ENCODE data around the gene HERC5. TPM values are rescaled to one million over a fixed set of nuclear protein-coding genes. Genes with fewer than 3 reads are reported as not detected.

HERC5 gene
- polyA plus RNA-seq, 1 donor from 2014 or later, result 0.59 TPM

DNA sequence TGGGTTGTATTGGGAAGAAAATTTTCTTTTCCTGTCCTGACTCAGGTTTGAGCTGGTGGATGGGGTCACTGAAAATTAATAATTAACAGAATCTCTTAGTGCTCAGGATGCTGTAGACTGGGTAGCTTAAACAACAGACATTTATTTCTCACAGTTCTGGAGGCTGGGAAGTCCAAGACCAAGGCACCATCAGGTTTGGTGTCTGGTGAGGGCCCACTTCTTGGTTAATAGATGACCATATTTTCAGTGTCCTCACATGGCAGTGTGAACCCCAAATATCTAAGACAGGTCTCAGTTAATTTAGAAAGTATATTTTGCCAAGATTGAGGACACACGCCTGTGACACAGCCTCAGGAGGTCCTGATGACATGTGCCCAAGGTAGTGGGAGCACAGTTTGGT is 47.1 kb upstream of the HERC5 start:
- Histone ChIP-seq H3K79me2 (replicated peaks; ENCODE audit: insufficient read depth, low read length) (no peaks in the 10 kb centered on the region), H3K4me2 (ENCODE audit: low read length) (no peak overlapping the region), H3K27me3 (ENCODE audit: insufficient read depth, low read depth, low read length) (no peaks in the 10 kb centered on the region), H3K9me3 (ENCODE audit: low read length) (no peaks in the 10 kb centered on the region), H3K36me3 (ENCODE audit: insufficient read depth, low read length) (no peaks in the 10 kb centered on the region), H2AFZ (ENCODE audit: low read depth, low read length) (no peak overlapping the region), H4K20me1 (ENCODE audit: insufficient read depth) (no peaks in the 10 kb centered on the region), H3K9ac (ENCODE audit: low read length) (no peak overlapping the region), H3K9me2 (ENCODE audit: insufficient read depth, low read length) (no peaks in the 10 kb centered on the region), H3F3A (ENCODE audit: insufficient read depth, low read length, poor library complexity, severe bottlenecking) (no peaks in the 10 kb centered on the region), H3K4me3 (ENCODE audit: low read length) (no peak overlapping the region), H3K27ac (ENCODE audit: low read length) (no peak overlapping the region)
- TF ChIP-seq, protein P1, sequence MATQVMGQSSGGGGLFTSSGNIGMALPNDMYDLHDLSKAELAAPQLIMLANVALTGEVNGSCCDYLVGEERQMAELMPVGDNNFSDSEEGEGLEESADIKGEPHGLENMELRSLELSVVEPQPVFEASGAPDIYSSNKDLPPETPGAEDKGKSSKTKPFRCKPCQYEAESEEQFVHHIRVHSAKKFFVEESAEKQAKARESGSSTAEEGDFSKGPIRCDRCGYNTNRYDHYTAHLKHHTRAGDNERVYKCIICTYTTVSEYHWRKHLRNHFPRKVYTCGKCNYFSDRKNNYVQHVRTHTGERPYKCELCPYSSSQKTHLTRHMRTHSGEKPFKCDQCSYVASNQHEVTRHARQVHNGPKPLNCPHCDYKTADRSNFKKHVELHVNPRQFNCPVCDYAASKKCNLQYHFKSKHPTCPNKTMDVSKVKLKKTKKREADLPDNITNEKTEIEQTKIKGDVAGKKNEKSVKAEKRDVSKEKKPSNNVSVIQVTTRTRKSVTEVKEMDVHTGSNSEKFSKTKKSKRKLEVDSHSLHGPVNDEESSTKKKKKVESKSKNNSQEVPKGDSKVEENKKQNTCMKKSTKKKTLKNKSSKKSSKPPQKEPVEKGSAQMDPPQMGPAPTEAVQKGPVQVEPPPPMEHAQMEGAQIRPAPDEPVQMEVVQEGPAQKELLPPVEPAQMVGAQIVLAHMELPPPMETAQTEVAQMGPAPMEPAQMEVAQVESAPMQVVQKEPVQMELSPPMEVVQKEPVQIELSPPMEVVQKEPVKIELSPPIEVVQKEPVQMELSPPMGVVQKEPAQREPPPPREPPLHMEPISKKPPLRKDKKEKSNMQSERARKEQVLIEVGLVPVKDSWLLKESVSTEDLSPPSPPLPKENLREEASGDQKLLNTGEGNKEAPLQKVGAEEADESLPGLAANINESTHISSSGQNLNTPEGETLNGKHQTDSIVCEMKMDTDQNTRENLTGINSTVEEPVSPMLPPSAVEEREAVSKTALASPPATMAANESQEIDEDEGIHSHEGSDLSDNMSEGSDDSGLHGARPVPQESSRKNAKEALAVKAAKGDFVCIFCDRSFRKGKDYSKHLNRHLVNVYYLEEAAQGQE (IDR thresholded peaks at IDR 0.05; ENCODE audit: borderline replicate concordance), result no peak
- TF ChIP-seq POLR2AphosphoS5 (IDR thresholded peaks at IDR 0.05), result no peak
- TF ChIP-seq, protein P2, sequence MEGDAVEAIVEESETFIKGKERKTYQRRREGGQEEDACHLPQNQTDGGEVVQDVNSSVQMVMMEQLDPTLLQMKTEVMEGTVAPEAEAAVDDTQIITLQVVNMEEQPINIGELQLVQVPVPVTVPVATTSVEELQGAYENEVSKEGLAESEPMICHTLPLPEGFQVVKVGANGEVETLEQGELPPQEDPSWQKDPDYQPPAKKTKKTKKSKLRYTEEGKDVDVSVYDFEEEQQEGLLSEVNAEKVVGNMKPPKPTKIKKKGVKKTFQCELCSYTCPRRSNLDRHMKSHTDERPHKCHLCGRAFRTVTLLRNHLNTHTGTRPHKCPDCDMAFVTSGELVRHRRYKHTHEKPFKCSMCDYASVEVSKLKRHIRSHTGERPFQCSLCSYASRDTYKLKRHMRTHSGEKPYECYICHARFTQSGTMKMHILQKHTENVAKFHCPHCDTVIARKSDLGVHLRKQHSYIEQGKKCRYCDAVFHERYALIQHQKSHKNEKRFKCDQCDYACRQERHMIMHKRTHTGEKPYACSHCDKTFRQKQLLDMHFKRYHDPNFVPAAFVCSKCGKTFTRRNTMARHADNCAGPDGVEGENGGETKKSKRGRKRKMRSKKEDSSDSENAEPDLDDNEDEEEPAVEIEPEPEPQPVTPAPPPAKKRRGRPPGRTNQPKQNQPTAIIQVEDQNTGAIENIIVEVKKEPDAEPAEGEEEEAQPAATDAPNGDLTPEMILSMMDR (IDR thresholded peaks at IDR 0.05; ENCODE audit: poor library complexity, severe bottlenecking), result no peak

DNA sequence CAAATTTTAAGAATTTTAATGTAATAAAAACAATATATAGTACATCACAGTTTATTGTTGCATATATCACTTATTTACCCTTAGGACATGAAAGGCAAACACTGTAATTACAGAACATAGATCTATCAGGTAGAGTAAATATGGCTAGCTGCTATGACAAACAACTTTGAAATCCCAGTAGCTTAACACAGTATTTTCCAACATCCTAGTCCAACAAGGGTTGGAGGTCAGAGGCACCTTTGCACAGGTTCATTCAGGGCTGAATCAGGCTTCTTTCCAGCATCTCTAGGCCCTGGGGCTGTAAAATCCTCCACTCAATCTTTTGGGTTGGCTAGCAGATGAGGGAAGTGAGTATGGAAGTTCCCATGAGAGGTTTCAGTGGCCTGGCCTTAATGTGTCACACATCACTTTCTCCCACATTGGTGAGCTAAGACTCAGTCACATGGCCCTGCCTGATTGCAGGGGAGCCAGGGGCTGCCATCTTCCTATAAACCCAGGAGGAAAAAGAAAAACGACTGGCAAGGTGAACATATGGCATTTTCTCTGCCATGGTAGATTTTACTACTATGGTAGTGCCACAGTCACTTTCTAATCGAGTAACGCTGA is 45.3 kb upstream of the HERC5 start:
- Histone ChIP-seq H3K79me2 (replicated peaks; ENCODE audit: insufficient read depth, low read length) (no peaks in the 10 kb centered on the region), H3K36me3 (ENCODE audit: insufficient read depth, low read length) (no peaks in the 10 kb centered on the region), H3F3A (ENCODE audit: insufficient read depth, low read length, poor library complexity, severe bottlenecking) (no peaks in the 10 kb centered on the region), H3K4me3 (ENCODE audit: low read length) (no peak overlapping the region), H3K27ac (ENCODE audit: low read length) (no peak overlapping the region), H3K9me3 (ENCODE audit: low read length) (no peaks in the 10 kb centered on the region), H3K27me3 (ENCODE audit: insufficient read depth, low read depth, low read length) (no peaks in the 10 kb centered on the region), H4K20me1 (ENCODE audit: insufficient read depth) (no peaks in the 10 kb centered on the region), H3K9me2 (ENCODE audit: insufficient read depth, low read length) (no peaks in the 10 kb centered on the region), H2AFZ (ENCODE audit: low read depth, low read length) (no peak overlapping the region), H3K9ac (ENCODE audit: low read length) (no peak overlapping the region), H3K4me2 (ENCODE audit: low read length) (no peak overlapping the region)
- no peak for TF ChIP-seq TAF1 (IDR thresholded peaks at IDR 0.05; ENCODE audit: low read depth)
- TF ChIP-seq EZH2 (IDR thresholded peaks at IDR 0.05; ENCODE audit: borderline replicate concordance, insufficient read depth, low read length, poor library complexity, severe bottlenecking), result no peak
- no peak for TF ChIP-seq SMC3 (conservative IDR thresholded peaks at IDR 0.05; ENCODE audit: poor library complexity)
- TF ChIP-seq EP300 (conservative IDR thresholded peaks at IDR 0.05; ENCODE audit: poor library complexity, severe bottlenecking), result no peak
- TF ChIP-seq RAD21 (conservative IDR thresholded peaks at IDR 0.05), result no peak
- TF ChIP-seq MXI1 (conservative IDR thresholded peaks at IDR 0.05; ENCODE audit: poor library complexity, severe bottlenecking), result no peak
- TF ChIP-seq, protein P2 (IDR thresholded peaks at IDR 0.05; ENCODE audit: poor library complexity, severe bottlenecking), result no peak

Measured in neural cell (in vitro differentiated cells).